Sigmoid colon (tissue), 7 donors: Measurements from ENCODE around the gene EXOC5. TPM values are rescaled to one million over a fixed set of nuclear protein-coding genes. Genes with fewer than 3 reads are reported as not detected.

ENCODE experiments used
- DNase-seq: peaks from one replicate; pipeline ENCODE4 v3.0.0-alpha.2; 2019
- H3K27ac ChIP-seq, 4 donors: fragments of 200-600 bp; sonication (generic); one replicate each; pipeline ENCODE4 v1.5.1; 2016 to 2019; ENCODE audit warnings: mild to moderate bottlenecking in 1 of 4
- H3K27me3 ChIP-seq, 3 donors: fragments of 200-600 bp; sonication (generic); one replicate each; pipeline ENCODE4 v1.5.1; 2019; ENCODE audit warnings: mild to moderate bottlenecking in 1 of 3
- H3K36me3 ChIP-seq, 4 donors: fragments of 200-600 bp; sonication (generic); one replicate each; pipeline ENCODE4 v1.5.1; 2016 to 2019
- H3K4me1 ChIP-seq, 4 donors: fragments of 200-600 bp; sonication (generic); one replicate each; pipeline ENCODE4 v1.5.1; 2017 to 2019
- H3K4me3 ChIP-seq, 4 donors: fragments of 200-600 bp; sonication (generic); one replicate each; pipeline ENCODE4 v1.5.1; 2017 to 2019; ENCODE audit warnings: mild to moderate bottlenecking in 2 of 4, moderate library complexity in 1 of 4
- H3K9me3 ChIP-seq, 4 donors: fragments of 200-600 bp in 3 of 4; sonication (generic) in 3 of 4; one replicate each; pipeline versions ENCODE4 v1.5.1 to v1.6.1; 2013 to 2019
- EP300 ChIP-seq, 4 donors: sonication (generic); formaldehyde crosslinking; IDR thresholded peaks; one replicate each; pipeline ENCODE4 v1.6.1; 2017; ENCODE audit warnings: antibody characterized with exemption in 4 of 4
- POLR2A ChIP-seq, 2 donors: fragments of 450-650 bp; IDR thresholded peaks; one replicate each; pipeline ENCODE4 v1.6.1; 2016; ENCODE audit warnings: antibody characterized with exemption in 2 of 2, mild to moderate bottlenecking in 2 of 2, moderate library complexity in 2 of 2
- POLR2AphosphoS5 ChIP-seq, 4 donors: sonication (generic); formaldehyde crosslinking; IDR thresholded peaks; one replicate each; pipeline ENCODE4 v1.6.1; 2017; ENCODE audit warnings: antibody characterized with exemption in 4 of 4
- WGBS, 2 donors: extraction: QIAGEN DNeasy Blood & Tissue Kit; methylation state at CpG; one replicate each; pipeline ENCODE4 v1.1.7; 2013; 5-methylcytosine and 5-hydroxymethylcytosine counted together
- intact Hi-C: fragments of 100-400 bp; cut with DNase I; formaldehyde crosslinking; loops from one replicate; pipeline ENCODE4 v1.15.1; 2023
- polyA plus RNA-seq, 3 donors: library from polyadenylated mRNA; stranded (reverse); fragments of 200-250 nt; gene quantifications; one replicate each; pipeline ENCODE4 v1.2.3, GENCODE V29; 2013
- total RNA-seq, 4 donors: library from RNA; depleted of rRNA; stranded (reverse); fragments of >200 nt; gene quantifications; one replicate each; pipeline ENCODE4 v1.1.0, GENCODE V29; 2016
- TF ChIP-seq, protein P1 (sequence below), 4 experiments: fragments of 450-650 bp in 3 of 4; fragments of 200-600 bp in 1 of 4; IDR thresholded peaks; one replicate each; pipeline ENCODE4 v1.5.1; 2016 to 2019; ENCODE audit warnings: antibody characterized with exemption in 4 of 4, mild to moderate bottlenecking in 3 of 4, moderate library complexity in 2 of 4
- donor health status: healthy with polysubstance abuse.
- donor health status: Bipolar disorder and iron deficiency.
- donor health status: healthy.

EXOC5 gene
- total and polyA plus RNA-seq, 7 donors = 10.2 to 61.4 (median 48.2) TPM

DNA sequence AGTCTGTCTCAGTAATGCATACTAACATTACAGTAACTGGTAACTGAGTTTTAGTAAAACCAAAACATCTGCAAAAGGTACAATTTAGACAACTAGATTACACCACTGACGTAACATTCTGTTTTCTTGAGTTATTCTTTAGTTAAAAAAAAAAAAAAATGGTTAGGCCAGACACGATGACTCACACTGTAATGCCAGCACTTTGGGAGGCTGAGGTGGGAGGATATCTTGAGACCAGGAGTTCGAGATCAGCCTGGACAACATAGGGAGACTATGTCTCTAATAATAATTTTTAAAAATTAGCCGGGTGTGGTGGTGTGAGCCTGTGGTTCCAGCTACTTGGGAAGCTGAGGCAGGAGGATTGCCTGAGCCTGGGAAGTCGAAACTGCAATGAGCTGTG lies 34.2 kb upstream of the EXOC5 start:
- Histone ChIP-seq H3K4me3 (no peak overlapping the region), H3K4me1 (no peaks in the 10 kb centered on the region), H3K9me3 (no peaks in the 10 kb centered on the region), H3K27ac (no peak overlapping the region), H3K27me3 (peaks cover 0 to 8% (median 0%) of the 10 kb centered on the region in 3 donors), H3K36me3 (no peaks in the 10 kb centered on the region)
- intact Hi-C loops = no loop called here
- WGBS, 2 donors = 67 to 86% methylated on average over 5 of the region's 5 CpGs
- TF ChIP-seq EP300 (IDR thresholded peaks at IDR 0.05) = no peak
- TF ChIP-seq POLR2A (IDR thresholded peaks at IDR 0.05) = no peak
- no peak for TF ChIP-seq POLR2AphosphoS5 (IDR thresholded peaks at IDR 0.05)
- TF ChIP-seq, protein P1, sequence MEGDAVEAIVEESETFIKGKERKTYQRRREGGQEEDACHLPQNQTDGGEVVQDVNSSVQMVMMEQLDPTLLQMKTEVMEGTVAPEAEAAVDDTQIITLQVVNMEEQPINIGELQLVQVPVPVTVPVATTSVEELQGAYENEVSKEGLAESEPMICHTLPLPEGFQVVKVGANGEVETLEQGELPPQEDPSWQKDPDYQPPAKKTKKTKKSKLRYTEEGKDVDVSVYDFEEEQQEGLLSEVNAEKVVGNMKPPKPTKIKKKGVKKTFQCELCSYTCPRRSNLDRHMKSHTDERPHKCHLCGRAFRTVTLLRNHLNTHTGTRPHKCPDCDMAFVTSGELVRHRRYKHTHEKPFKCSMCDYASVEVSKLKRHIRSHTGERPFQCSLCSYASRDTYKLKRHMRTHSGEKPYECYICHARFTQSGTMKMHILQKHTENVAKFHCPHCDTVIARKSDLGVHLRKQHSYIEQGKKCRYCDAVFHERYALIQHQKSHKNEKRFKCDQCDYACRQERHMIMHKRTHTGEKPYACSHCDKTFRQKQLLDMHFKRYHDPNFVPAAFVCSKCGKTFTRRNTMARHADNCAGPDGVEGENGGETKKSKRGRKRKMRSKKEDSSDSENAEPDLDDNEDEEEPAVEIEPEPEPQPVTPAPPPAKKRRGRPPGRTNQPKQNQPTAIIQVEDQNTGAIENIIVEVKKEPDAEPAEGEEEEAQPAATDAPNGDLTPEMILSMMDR (IDR thresholded peaks at IDR 0.05) = no peak
- DNase-seq = no peak

DNA sequence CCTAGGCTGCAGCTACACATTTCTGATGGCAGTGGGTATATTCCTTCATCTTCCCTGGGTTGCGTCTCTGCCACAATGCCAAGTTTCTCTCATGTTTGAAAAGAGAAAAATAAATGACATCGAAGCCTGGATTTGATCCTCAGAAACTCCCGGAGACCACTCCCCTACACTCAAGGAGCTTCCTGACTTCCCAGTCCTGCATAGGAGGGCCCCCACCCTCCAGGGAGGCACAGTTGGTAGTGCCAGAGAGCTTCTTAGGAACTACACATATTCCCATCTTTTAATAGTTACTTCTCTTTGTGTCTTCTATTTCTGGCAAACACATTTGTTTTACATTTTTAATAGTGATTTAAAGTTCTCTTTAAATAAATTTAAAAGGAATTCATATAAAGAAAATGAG lies 30.8 kb upstream of the EXOC5 start:
- Histone ChIP-seq H3K36me3 (no peaks in the 10 kb centered on the region), H3K4me1 (no peaks in the 10 kb centered on the region), H3K9me3 (no peaks in the 10 kb centered on the region), H3K27me3 (no peaks in the 10 kb centered on the region), H3K4me3 (no peak overlapping the region), H3K27ac (no peak overlapping the region)
- TF ChIP-seq, protein P1 (IDR thresholded peaks at IDR 0.05) = no peak
- TF ChIP-seq POLR2AphosphoS5 (IDR thresholded peaks at IDR 0.05) = no peak
- no peak for TF ChIP-seq POLR2A (IDR thresholded peaks at IDR 0.05)
- no peak for TF ChIP-seq EP300 (IDR thresholded peaks at IDR 0.05)
- intact Hi-C loops = no loop called here
- 88 to 92% methylated on average over 3 of the region's 3 CpGs for WGBS, 2 donors
- DNase-seq = no peak

DNA sequence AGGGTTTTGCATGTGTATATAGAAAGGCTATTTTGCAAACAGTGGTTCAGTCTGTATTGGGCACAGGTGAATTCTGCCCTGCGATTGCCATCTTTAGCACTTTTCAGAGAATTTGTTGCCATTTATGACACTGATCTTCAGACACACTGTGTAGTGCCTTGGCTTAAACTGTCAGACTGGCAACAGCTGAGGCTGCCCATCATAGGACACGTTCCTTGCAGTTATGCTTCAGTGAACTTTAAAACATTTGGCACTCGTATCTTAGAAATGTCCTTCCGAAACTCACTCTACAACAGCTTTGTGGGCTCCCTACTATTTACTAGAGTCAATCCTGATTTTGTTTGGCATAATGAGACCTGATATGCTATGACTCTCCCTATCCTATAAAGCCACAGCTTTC lies 29.1 kb upstream of the EXOC5 start:
- intact Hi-C loops = no loop called here
- no peaks in the 10 kb centered on the region for H3K27me3 ChIP-seq
- WGBS, 2 donors = 91 to 92% methylated on average over 4 of the region's 4 CpGs

DNA sequence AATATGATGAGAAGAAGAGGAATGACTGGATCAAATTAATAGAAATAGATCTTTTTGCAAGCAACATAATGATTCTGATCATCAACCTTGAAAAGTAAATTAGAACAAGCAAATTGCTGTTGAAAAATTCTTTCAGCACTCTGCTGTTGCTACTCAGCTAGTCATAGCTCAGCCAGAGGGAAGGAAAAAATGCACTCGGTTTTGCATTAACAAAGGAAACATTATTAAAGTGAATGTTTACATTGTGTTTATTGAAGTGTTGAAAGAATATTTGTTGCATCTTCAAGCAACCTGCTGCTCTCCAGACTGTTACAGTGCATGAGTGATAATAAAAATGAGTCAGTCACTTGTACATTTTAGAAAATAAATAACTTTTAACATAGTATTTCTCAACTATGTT lies 26.5 kb upstream of the EXOC5 start:
- Histone ChIP-seq H3K36me3 (peaks cover 0 to 14% (median 3%) of the 10 kb centered on the region in 4 donors), H3K27me3 (no peaks in the 10 kb centered on the region), H3K9me3 (no peaks in the 10 kb centered on the region), H3K4me1 (no peaks in the 10 kb centered on the region), H3K27ac (no peak overlapping the region), H3K4me3 (no peak overlapping the region)
- intact Hi-C loops = no loop called here
- WGBS, 2 donors = 15 to 41% methylated on average over 1 of the region's 1 CpG
- no peak for DNase-seq
- no peak for TF ChIP-seq EP300 (IDR thresholded peaks at IDR 0.05)
- TF ChIP-seq, protein P1 (IDR thresholded peaks at IDR 0.05) = no peak
- no peak for TF ChIP-seq POLR2A (IDR thresholded peaks at IDR 0.05)
- TF ChIP-seq POLR2AphosphoS5 (IDR thresholded peaks at IDR 0.05) = no peak

More for the DNA sequence above, 29.1 kb upstream of the EXOC5 start:
- Histone ChIP-seq H3K4me3 (no peak overlapping the region), H3K4me1 (no peaks in the 10 kb centered on the region), H3K27ac (no peak overlapping the region), H3K9me3 (no peaks in the 10 kb centered on the region), H3K36me3 (no peaks in the 10 kb centered on the region)
- TF ChIP-seq, protein P1 (IDR thresholded peaks at IDR 0.05) = no peak
- TF ChIP-seq POLR2A (IDR thresholded peaks at IDR 0.05) (no peak), POLR2AphosphoS5 (IDR thresholded peaks at IDR 0.05) (no peak), EP300 (IDR thresholded peaks at IDR 0.05) (no peak)
- no peak for DNase-seq
